ENCODE measurements around the gene PPM1H. TPM values are rescaled to one million over a fixed set of nuclear protein-coding genes. Genes with fewer than 3 reads are reported as not detected.

The PPM1H gene
- total RNA-seq, 4 donors from 2014 or later, result 1.1 to 2.4 (median 1.7) TPM

- TF ChIP-seq CTCF (IDR thresholded peaks at IDR 0.05), result no peak
- TF ChIP-seq POLR2A (IDR thresholded peaks at IDR 0.05), result no peak
- WGBS, 2 donors, result 51 to 63% methylated on average over 4 of the region's 4 CpGs
- intact Hi-C loops (cut with DNase I; ENCODE audit: low total_unique reads), result no loop called here
Measured at GRCh38 chr12:62640910-62641448, 294.0 kb downstream of the PPM1H start.

GRCh38 chr12:62637679-62638078 lies 297.3 kb downstream of the PPM1H start:
- TF ChIP-seq CTCF (IDR thresholded peaks at IDR 0.05) (no peak), POLR2A (IDR thresholded peaks at IDR 0.05) (no peak)
- no peak for DNase-seq (ENCODE audit: low spot score in 2 of 2)
- 75 to 77% methylated on average over 5 of the region's 5 CpGs for WGBS, 2 donors
- intact Hi-C loops (cut with DNase I; ENCODE audit: low total_unique reads), result no loop called here
- no peak overlapping the region for H3K4me3 ChIP-seq (ENCODE audit: low read depth, poor library complexity, severe bottlenecking)

More at GRCh38 chr12:62640910-62641448, 294.0 kb downstream of the PPM1H start:
- H3K4me3 ChIP-seq (ENCODE audit: low read depth, poor library complexity, severe bottlenecking), result no peak overlapping the region
- no peak for DNase-seq (ENCODE audit: low spot score in 2 of 2)

- 42 to 55% methylated on average over 1 of the region's 1 CpG for WGBS, 2 donors
Measured at GRCh38 chr12:62635649-62636048, 299.3 kb downstream of the PPM1H start.

GRCh38 chr12:62632411-62632918 lies 302.5 kb downstream of the PPM1H start:
- no peak for TF ChIP-seq CTCF (IDR thresholded peaks at IDR 0.05)
- no peak overlapping the region for H3K4me3 ChIP-seq (ENCODE audit: low read depth, poor library complexity, severe bottlenecking)
- 3 to 5% methylated on average over 11 to 17 of the region's 22 CpGs for whole genome bisulfite sequencing, 2 donors
- DNase-seq (ENCODE audit: low spot score in 2 of 2), result peak; percentile 58 to 89
- intact Hi-C loops (cut with DNase I; ENCODE audit: low total_unique reads), result no loop called here

More at GRCh38 chr12:62635649-62636048, 299.3 kb downstream of the PPM1H start:
- DNase-seq (ENCODE audit: low spot score in 2 of 2), result no peak
- no peak for TF ChIP-seq POLR2A (IDR thresholded peaks at IDR 0.05)
- no peak for TF ChIP-seq CTCF (IDR thresholded peaks at IDR 0.05)
- no peak overlapping the region for H3K4me3 ChIP-seq (ENCODE audit: low read depth, poor library complexity, severe bottlenecking)
- intact Hi-C loops (cut with DNase I; ENCODE audit: low total_unique reads), result no loop called here

GRCh38 chr12:62631471-62632410 lies 303.2 kb downstream of the PPM1H start:
- DNase-seq (ENCODE audit: low spot score in 2 of 2), result peak; percentile 51 to 91
- 2 to 3% methylated on average over 33 to 58 of the region's 58 CpGs for WGBS, 2 donors
- intact Hi-C loops (cut with DNase I; ENCODE audit: low total_unique reads), result no loop called here
- peak overlapping the region; percentile 35 for H3K4me3 ChIP-seq (ENCODE audit: low read depth, poor library complexity, severe bottlenecking)
- TF ChIP-seq POLR2A (IDR thresholded peaks at IDR 0.05) (no peak), CTCF (IDR thresholded peaks at IDR 0.05) (no peak)

Measured in lower leg skin (tissue), 4 donors.